Measurements from ENCODE around the gene MCRIP1. TPM values are rescaled to one million over a fixed set of nuclear protein-coding genes. Genes with fewer than 3 reads are reported as not detected.

MCRIP1 gene
- total and polyA plus RNA-seq, 9 of the 15 experiments (the other 6 are each of a cell fraction or from before 2014, with no cell fraction given) = 0.39 to 35.8 (median 9.7) TPM

- TF ChIP-seq RERE (CRISPR knock-in tag; IDR thresholded peaks at IDR 0.05; ENCODE audit: borderline replicate concordance) (no peak), CREB3 (tag; conservative IDR thresholded peaks at IDR 0.05; ENCODE audit: low read depth) (no peak), IRF2 (CRISPR knock-in tag; IDR thresholded peaks at IDR 0.05) (no peak), HNRNPLL (IDR thresholded peaks at IDR 0.05; ENCODE audit: low read depth, low read length, poor library complexity, severe bottlenecking) (peak; percentile 21), ZFP30 (CRISPR knock-in tag; IDR thresholded peaks at IDR 0.05; ENCODE audit: borderline replicate concordance) (no peak), AFF1 (IDR thresholded peaks at IDR 0.05; ENCODE audit: low read depth in 1 of 2, partially characterized antibody in 2 of 2) (no peak), TOE1 (IDR thresholded peaks at IDR 0.05; ENCODE audit: borderline replicate concordance) (0 out of 2 replicates have a peak, but pooled peaks have one; percentile 58), TOE1 (CRISPR knock-in tag; IDR thresholded peaks at IDR 0.05; ENCODE audit: borderline replicate concordance, low read depth) (no peak), NFRKB (IDR thresholded peaks at IDR 0.05; ENCODE audit: low read depth) (no peak), PHF8 (IDR thresholded peaks at IDR 0.05; ENCODE audit: borderline replicate concordance, low read length) (no peak), ELF2 (CRISPR knock-in tag; IDR thresholded peaks at IDR 0.05) (no peak), MITF (IDR thresholded peaks at IDR 0.05) (no peak), RCOR1 (IDR thresholded peaks at IDR 0.05; ENCODE audit: borderline replicate concordance in 1 of 2, low read depth in 2 of 2, low read length in 2 of 2) (0 out of 4 replicates have a peak, but pooled peaks of 1 of the 2 experiments have one; percentile 21)
Measured at GRCh38 chr17:81869221-81870130, 36.4 kb upstream of the MCRIP1 start (continued).

Data from K562 (cell line).